ENCODE measurements around the gene GRIK4.

GRIK4 gene

GRCh38 chr11:120977266-120978137 lies 466.0 kb downstream of the GRIK4 start:
- H3K4me3 ChIP-seq (ENCODE audit: low read length) = no peak overlapping the region
- DNase-seq (ENCODE audit: low read depth) = peak; percentile 44
- TF ChIP-seq, protein P1, sequence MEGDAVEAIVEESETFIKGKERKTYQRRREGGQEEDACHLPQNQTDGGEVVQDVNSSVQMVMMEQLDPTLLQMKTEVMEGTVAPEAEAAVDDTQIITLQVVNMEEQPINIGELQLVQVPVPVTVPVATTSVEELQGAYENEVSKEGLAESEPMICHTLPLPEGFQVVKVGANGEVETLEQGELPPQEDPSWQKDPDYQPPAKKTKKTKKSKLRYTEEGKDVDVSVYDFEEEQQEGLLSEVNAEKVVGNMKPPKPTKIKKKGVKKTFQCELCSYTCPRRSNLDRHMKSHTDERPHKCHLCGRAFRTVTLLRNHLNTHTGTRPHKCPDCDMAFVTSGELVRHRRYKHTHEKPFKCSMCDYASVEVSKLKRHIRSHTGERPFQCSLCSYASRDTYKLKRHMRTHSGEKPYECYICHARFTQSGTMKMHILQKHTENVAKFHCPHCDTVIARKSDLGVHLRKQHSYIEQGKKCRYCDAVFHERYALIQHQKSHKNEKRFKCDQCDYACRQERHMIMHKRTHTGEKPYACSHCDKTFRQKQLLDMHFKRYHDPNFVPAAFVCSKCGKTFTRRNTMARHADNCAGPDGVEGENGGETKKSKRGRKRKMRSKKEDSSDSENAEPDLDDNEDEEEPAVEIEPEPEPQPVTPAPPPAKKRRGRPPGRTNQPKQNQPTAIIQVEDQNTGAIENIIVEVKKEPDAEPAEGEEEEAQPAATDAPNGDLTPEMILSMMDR (IDR thresholded peaks at IDR 0.05; ENCODE audit: insufficient read depth, low read depth, low read length, missing control alignments) = no peak

DNA sequence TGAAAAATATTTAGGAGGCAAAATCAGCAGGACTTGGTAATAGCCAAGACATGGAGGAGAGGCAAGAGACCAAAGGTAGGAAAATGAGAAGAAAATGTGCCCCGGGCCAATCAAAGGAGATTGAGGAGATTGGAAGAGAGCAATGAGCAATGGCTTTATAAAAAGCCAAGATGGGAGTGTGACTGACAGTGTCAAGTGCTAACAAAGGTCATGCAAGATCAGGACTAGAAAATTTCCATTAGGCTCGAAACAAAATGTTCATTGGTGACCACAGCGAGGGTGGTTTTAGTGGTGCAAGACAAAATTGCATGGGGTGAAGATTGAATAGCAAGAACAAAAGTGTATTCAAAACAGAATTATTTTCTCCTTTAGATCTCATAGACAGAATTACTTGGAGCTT lies 467.2 kb downstream of the GRIK4 start:
- no peak overlapping the region for H3K4me3 ChIP-seq (ENCODE audit: low read length)
- no peak for DNase-seq (ENCODE audit: low read depth)
- TF ChIP-seq, protein P1 (IDR thresholded peaks at IDR 0.05; ENCODE audit: insufficient read depth, low read depth, low read length, missing control alignments) = no peak

DNA sequence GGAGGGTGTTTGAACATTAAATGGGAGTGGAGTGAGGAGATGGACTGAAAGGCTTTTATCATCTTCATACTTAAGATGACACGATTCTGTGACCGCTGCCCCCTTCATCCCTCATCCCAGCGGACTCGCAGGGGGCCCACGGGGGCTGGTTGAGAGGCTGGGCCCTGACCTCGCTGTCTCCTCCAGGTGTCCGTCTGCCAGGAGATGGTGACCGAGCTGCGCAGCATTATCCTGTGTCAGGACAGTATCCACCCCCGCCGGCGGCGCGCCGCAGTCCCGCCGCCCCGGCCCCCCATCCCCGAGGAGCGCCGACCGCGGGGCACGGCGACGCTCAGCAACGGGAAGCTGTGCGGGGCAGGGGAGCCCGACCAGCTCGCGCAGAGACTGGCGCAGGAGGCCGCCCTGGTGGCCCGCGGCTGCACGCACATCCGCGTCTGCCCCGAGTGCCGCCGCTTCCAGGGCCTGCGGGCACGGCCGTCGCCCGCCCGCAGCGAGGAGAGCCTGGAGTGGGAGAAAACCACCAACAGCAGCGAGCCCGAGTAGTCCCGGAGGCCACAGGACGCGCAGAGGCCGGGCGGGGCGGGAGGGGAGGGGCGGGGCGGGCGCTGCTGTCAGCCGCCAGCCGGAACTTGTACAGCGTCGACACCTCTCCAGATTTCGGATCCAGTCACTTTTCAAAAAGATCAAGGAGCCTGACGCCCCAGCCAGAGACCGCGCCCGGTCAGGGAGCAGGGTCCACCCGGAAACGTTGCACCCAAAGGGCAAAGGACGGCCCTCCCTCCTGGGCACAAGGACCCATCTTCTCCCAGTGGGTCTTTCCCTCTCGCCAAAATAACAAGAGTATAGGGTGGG lies 474.4 kb downstream of the GRIK4 start:
- peak; percentile 46 for DNase-seq (ENCODE audit: low read depth)
- TF ChIP-seq, protein P1 (IDR thresholded peaks at IDR 0.05; ENCODE audit: insufficient read depth, low read depth, low read length, missing control alignments) = no peak
- peak overlapping the region; percentile 13 for H3K4me3 ChIP-seq (ENCODE audit: low read length)

GRCh38 chr11:120988603-120989002 lies 477.1 kb downstream of the GRIK4 start:
- no peak overlapping the region for H3K4me3 ChIP-seq (ENCODE audit: low read length)
- TF ChIP-seq, protein P1 (IDR thresholded peaks at IDR 0.05; ENCODE audit: insufficient read depth, low read depth, low read length, missing control alignments) = no peak
- DNase-seq (ENCODE audit: low read depth) = no peak

- no peak for DNase-seq (ENCODE audit: low read depth)
- H3K4me3 ChIP-seq (ENCODE audit: low read length) = no peak overlapping the region
- TF ChIP-seq, protein P1 (IDR thresholded peaks at IDR 0.05; ENCODE audit: insufficient read depth, low read depth, low read length, missing control alignments) = no peak
Measured at GRCh38 chr11:120991830-120992686, 480.5 kb downstream of the GRIK4 start.

- no peak for DNase-seq (ENCODE audit: low read depth)
- TF ChIP-seq, protein P1 (IDR thresholded peaks at IDR 0.05; ENCODE audit: insufficient read depth, low read depth, low read length, missing control alignments) = no peak
- no peak overlapping the region for H3K4me3 ChIP-seq (ENCODE audit: low read length)
Measured at GRCh38 chr11:120994091-120994859, 482.7 kb downstream of the GRIK4 start.
